NCI-H2196 treated with DMSO at 0.1 percent for 48 hours (cell line): ENCODE results near the gene NPTXR.
"Not testable (repeated sequence)": the region's sequence is repeated elsewhere in the genome, so short reads cannot be mapped to it uniquely, and the experiment has no call there.

Experiments used
- DNase-seq: peaks from one replicate; lab custom pipeline; 2025; ENCODE audit not compliant: unreplicated experiment; lab: John Stamatoyannopoulos, UW

The NPTXR gene

DNA sequence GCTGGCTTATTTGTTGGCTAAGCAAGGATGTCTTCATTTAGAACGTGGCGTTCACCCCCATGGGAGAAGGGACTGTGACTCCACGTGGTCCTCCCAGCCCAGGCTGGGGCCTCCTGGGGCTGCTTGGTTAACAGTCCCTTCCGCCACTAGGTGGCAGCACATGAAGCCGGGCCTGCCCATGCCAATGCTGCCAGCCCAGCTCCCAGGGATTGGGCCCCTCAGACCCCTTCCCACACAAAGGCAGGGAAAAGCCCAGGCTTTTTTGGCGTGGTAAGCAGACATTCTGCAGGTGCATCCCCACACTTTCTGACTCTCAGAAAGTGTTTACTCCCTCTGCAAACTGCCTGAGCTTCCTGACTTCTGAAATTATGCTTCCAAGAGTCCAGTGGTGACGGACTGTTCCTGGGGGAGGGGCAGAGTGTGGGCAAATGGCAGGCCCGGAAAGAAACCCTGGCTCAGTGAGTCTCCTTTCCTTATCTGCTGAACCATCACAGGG is 25.1 kb upstream of the NPTXR start:
- no peak for DNase-seq

DNA sequence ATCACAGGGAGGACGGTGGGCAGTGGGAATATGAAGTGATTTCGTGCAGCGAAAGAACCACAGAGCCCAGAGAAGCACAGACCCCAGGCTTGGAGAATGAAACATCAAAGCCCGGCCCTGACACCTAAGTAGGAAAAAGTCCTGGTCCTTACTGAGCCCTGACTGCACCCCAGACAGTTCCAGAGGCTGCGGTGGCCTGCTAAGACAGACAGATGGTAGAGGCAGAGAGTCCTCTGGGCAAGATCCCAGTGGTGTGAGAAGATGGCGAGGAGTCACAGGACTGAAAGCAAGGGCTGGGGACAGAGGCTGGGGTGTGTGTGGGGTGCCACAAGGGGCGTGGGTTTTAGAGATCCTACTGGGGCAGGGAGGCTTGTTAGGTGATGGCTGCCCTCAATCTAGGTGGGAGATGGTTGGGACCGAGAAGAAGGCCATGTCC is 24.5 kb upstream of the NPTXR start:
- DNase-seq = no peak

DNA sequence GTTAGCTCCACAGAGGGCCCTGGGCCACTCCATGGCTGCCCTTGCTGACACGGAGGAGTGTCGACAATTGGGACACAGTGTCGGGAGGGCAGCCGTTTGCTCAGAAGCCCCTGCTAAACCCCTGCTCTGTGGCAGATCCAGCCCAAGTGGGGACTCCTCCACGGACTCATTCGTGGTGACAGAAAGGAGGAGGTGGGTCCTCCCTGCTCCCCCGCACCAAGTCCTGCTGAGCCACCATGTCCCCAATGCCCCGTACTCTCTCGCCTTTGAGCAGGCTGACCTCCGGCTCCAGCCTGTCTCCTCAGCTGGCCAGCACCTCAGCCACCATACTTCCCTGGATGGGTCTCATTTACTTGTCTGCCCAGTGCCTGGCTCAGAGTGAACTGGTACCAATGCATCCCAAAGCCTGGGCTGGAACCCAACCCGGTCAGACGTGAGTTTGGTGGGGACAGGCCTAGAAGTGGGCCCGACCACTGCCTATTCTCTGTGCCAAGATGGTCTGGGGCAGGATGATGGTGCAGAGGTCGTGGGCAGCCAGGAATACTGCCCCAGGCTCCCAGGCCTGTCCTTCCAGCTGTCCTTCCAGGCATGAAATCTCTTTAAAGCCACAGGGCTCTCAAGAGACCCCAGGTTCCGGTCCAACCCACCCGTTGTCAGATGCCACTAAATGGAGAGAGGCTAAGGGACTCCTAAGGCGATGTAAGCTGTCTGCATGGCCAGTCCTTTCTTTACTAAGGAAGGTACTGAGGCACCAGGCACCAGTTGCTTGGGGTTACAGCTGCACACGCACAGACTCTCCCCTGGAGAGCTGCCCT is 23.9 kb upstream of the NPTXR start:
- DNase-seq = no peak

DNA sequence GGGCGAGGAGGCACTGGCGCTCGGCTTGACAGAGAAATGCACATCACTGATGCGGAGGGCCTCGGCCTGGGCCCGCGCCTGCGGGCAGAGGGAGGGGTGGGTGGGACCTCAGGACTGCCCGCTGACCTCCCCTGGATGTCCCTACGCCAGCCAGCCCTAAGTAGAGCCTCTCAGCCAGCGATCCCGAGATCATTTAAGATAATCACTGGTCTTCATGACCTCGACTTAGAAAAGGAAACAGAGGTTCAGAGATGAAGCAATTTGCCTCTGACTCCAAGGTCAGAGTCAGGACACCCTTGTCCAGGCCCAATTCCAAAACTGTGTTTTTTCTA is 23.3 kb upstream of the NPTXR start:
- no peak for DNase-seq

DNA sequence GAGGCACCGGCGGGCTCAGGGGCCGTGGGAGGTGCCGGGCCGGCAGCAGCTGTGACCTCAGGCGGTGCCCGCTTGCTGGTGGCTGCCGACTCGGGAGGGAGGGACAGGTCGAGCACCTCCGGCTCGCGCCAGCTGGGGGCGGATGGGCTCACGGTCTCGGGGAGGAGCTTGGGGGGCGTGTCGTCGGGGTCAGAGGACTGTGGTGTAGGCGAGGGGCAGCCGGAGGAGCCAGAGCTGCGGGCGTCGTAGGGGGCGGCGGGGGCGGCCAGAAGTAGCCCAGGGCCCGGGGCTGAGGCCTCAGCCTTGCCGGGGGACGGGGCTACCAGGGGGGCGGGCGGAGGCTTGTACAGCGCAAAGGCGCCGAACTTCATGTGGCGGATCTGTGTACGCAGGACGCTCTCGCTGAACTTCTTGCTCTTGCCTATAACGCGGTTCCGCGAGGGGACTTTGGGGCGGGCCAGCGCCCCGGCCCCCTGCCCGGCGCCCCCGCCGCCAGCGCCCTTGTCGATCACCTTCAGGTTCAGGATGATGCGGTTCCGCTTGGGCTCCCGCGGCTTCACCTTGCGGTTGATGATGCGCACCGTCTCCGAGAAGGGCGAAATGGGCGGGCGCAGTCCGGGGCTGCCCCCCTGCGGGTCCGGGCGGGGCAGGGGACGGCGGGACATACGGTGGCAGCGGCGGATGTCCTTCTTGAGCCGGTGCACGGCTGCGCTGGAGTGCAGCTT is 22.7 kb upstream of the NPTXR start:
- DNase-seq = no peak

DNA sequence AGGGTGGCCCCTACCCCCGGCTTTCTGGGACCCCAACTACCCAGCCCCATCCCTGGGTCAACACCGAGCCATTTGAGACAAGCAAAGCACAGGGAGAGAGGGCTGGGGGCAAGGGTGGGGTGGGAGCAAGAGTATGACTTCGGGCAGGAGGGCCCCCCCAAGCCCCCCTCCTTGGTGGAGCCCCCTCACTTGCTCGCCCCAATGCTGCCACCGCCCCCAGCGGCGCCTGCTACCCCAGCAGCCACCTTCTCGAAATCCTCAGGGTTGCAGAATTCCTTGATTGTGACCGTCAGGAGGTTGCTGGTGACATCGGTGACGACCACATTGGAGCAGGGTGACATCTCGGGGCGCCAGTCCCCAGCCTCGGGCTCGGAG is 22.2 kb upstream of the NPTXR start:
- DNase-seq = no peak

DNA sequence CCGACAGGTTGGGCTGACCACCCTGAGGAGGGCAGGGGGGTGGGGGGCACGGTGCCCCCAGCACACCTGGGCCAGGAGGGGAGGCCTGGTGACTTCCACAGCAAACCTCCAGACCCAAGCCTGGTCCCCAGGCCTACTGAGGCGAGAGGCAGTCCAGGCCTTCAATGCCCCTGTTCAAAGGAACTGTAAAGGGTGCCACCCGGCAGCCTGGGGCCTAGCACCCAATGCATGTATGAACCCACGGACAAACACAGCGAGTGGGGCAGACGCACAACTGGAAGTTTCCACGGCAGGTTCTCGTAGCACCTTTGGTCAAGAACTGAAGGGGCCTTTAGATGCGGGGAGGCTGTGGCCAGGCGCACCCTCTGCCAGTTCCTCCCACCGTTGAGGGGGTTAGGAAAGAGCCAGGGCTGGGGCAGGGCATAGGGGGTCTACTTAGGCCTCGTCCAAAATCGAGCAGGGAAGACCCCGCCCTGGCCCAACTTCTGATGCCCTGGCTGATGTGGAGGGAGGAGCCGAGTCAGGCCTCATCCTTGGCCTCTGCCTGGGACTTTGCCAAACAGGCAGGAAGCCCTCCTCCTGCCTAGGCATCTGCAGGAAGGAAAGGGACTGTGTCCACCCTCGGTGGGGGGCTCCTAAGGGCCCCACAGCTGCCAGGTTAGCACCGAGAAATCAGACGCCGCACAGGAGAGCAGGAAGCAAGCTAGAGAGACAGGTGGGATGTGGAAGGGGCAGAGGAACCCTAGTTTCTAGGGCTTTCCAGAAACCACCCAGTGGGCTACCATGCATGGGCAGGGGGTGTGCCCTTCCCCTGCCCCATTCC is 21.6 kb upstream of the NPTXR start:
- no peak for DNase-seq

DNA sequence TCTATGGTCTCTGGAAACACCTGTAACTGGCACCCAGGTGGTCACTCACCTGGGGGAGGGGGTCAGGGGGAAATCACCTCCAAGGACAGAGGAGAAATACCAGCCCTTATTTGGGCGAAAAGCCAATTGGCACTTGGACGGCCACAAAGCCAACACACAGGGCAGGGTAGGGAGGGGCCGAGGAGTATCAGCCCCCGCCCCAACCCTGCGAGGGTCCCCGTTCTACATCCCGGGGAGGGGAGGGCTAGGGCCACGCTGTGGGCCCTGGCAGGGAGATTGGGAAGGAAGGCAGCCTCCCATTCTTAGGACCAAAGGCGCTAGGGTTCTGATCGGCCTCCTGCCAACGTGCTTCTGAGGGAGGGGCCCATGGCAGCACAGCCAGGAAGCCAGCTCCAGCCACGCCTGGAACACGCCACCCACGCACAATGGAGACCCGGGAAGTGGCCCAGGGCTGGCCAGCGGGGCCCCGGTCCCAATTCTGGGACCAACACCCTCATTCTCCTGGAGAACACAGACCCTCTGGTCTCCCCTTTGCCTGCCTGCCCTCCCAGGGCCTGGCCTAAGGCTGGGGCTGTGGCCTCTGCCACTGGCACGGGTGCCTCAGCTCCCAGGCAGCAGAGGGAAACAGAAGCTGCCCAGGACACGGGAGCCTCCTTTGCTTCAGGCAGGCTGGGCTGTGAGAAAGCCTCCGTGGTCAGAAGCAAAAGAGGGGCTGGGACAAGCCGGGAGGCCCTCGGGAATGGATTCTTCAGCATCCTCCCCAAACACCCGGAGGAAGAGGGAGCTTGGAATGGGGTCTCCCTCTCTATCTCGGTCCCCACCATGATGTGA is 20.7 kb upstream of the NPTXR start:
- no peak for DNase-seq

DNA sequence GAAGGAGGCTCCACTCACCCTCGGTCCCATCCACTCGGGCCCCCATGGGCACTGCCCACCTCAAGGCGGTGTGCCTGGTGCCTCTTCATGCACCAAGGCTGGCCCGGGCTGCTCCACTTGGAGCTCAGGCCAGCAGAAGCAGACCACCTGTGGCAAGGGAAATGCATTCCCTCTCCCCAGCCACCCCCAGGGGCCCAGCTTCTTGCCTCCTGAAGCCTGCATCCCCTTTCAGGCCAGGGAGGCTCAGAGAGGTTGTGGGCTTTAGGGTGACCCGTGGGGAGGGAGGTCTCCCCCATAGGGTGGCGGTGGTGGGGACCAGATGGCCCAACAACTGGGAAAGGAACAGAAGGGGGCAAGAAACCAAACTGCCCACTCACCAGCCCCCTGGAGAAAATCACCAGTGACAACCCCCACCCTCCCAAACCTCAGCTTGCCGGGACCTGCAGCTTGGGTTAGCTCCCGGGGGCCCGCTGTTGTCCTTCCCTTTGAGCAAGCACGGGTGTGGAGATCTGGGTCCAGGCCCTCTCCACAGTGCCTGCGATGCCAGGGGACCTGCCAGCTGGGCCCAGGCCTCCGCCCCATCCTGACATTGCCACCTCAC is 19.8 kb upstream of the NPTXR start:
- no peak for DNase-seq

DNA sequence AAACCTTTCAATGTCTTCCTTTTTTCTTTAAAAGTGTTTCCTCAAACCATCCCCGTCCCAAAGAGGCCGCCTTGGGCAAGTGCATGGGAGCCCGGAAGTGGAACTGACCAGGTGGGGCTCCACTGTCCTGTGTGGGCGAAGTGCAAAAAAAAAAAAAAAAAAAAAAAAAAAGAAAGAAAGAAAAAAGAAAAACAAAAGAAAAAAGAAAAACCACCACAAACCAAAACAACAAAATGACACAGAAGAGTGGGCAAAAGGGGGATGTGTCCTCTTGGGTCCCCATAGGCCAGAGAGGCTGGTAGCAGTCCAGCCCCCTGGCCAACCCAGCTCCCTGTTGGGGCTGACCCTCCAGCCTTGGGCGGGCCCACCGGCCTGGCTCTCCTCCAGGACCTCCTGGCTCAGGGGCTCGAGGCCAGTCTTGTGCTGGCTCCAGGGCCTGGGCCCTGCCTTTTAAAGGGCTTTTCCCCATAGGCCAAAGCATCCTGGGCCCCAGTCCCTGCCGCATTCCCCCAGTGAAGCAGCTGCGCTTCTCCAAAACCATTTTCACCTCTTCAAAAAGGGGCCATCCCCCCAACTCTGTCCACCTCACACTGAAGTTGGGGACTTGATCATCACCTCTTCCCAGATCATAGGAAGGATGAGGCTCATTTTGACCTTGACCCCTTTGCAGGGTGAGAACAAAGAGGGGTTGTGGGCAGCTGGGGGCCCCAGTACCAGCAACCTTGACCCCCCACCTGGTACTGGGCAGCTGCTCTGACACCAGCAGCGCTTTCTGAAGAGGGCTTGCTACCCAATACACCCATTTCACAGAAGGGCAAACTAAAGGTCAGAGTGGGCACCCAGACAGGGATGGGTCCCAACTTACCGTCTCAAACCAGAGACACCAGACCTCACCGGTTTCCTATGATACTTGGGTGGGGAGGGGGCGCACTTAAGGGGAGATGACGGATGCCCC is 18.8 kb upstream of the NPTXR start:
- no peak for DNase-seq

DNA sequence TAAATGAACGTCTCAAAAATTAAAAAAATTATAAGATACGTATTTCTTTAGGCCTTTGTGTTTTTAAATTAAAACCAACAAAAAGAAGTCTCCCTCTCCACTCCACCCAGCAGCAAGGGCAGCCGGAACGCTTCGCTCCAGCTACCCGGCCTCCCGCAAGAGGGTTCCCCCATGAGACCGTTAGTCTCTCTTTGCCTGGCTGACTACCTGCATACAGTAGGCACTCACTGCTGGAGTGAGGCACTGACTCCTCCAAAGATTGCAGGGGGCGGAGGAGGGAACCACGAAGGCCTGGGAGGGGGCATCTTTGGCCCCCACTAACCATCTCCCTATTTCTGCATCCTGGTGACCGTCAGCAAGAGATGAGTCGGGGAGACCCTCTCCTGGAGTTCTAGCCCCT is 18.1 kb upstream of the NPTXR start:
- no peak for DNase-seq

DNA sequence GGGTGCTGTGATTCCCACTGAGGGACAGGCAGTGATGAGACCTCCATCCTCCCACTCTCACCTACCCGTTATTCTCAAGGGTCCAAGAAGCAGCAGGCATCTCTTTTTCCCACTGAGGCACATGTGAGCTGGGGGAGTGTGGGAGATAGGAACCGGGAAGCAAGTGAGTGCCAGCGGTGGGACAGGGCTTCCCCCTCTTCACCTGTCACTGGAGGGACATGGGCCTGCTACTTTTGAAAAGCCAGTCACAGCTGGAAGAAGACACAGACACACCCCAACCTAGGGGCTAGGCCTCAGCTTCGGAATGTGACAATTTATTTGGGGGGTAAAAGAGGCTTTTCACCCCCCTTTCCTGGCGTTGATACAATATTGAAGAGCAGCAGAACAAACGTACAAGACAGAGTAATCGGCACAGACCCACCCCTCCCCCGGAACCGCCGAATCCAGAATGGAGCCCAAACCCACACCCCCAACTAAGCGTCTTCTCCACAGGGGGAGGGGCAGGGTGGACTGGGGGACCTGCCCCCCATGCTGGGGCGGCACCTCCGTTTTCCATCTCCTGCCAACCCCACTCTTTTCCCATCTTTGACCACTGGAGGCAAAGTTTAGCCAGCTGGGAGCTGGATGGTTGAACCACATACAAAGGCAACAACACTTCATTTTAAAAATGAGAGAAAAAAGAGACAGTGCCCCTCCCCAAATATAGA is 17.5 kb upstream of the NPTXR start:
- DNase-seq = no peak

DNA sequence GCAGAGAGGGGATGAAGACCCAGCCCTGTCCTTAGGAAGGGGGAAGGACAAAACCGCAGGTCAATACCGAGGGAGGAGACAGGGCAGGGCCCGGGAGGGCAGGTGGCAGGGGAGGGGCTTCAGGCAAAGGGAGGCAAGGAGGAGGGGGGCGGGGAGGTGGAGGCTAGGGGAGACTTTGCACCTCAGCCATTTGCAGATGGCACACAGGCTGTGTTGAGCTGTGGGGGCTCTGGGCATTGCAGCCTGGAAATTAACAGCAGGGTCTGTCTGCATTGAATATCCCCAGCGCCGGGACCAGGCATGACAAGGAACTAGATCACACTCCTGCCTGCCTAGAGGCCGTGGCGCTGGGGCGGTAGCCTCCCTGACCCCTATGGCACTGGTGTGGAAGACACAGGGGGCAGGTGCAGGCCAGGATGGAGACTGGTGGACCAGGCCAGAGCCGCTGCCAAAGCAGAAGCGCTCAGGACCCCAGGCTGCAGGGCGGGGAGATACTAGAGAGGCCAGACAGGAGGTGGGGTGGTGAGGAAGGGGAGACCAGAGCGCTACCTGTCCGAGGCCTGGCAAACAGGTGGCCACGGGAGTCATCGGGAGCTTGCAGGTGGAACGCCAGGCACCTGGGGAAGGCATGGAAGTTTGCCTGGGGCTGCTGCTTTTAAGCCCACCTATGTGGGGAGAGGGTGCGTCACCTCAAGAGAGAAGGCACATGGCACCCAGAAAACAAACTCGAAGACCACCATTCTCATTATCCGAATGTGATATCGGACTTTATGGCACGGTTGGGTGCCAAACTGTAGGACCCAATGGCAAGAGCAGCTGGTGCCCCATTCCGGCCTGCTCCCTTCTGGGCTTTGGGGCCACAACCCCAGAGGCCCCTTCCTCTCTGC is 16.7 kb upstream of the NPTXR start:
- DNase-seq = no peak

DNA sequence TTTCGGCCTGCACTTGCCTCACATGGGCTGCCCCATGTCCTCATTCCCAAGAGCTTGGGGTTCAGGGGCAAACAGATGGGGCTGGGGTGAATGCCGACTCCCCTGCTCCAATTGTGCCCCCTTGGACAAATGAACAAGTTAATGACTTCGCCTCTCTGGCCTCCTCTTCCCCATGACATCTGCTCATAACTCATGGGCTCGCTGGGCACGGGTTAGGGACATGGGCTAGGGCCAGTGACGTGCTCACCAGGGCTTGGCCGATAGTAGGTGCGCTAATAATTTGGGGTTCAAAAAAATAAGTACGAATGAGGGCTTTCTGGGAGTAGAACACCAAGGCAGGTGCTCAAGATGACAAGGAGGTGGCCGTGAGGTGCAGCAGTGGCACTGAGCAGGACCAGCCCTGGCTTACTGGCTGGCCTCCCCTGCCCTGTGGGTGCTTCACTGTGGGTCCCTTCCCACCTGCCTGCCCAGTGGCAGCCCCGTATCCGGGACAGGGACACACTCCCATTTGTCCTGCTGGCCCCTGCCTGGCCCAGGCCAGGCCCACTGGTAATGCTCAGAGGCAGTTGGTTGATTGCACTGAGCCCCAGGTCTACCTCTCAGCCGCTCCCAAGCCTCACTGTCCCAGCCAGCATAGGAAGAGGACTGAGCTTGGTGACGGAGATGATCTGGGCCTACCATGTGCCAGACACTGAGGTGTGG is 15.9 kb upstream of the NPTXR start:
- no peak for DNase-seq

DNA sequence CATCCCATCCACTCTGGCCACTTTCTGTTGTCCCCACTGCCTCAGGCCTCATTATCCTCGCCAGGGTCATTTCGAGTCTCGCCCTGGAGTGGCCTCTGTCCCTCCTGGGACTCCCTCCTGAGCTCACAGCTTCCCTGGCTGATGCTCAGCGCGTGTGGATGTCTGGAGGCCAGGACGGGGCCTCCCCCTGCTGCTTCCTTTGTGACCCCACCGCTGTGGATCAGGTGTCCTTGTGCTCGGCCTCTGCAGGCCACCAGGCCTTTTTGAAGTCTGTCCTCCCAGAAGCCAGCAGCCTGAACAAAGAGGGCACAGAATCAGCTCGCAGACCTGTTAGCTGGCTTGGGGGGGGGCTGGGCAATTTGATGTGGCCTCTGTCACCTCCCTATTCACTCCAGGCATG is 14.7 kb upstream of the NPTXR start:
- DNase-seq = no peak

DNA sequence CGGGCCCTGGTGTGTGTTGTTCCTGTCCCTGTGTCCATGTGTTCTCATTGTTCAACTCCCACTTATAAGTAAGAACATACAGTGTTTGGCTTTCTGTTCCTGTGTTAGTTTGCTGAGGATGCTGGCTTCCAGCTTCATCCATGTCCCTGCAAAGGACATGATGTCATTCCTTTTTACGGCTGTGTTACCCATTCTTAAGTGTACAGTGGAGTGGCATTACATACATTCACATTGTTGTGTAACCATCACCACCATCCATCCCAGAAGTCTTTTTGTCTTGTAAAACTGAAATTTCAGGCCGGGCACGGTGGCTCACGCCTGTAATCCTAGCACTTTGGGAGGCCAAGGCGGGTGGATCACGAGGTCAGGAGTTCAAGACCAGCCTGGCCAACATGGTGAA is 10.6 kb upstream of the NPTXR start:
- not testable (repeated sequence) for DNase-seq

DNA sequence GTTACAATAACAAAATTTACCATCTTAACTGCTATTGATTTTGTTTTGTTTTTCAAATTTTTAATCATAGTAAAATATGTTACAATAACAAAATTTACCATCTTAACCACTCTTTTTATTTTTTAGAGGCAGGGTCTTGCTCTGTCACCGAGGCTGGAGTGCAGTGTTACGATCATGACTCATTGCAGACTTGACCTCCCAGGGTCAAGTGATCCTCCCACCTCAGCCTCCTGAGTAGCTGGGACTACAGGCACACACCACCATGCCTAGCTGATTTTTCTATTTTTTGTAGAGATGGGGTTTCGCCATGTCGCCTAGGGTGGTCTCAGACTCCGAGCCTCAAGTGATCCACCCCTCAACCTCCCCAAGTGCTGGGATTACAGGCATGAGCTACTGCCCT is 10.1 kb upstream of the NPTXR start:
- DNase-seq = not testable (repeated sequence)
